Astrocyte of the cerebellum (primary cell): ENCODE results near the gene LDLRAP1.
A peak's percentile ranks its signal among the peaks of the same experiment; 100 is the strongest.

Experiments
- DNase-seq: peaks from one replicate; pipeline ENCODE4 v3.0.0-alpha.2; 2011; ENCODE audit warnings: low read depth
- H3K4me3 ChIP-seq: 2 replicates; pipeline ENCODE4 v1.5.1; 2011; ENCODE audit warnings: mild to moderate bottlenecking, low read depth, low read length, moderate library complexity
- in situ Hi-C: cut with HindIII; loops from 2 replicates; pipeline ENCODE4 v1.10.0; 2017; ENCODE audit warnings: low sequenced_read_pairs
- TF ChIP-seq, protein P1 (sequence below): IDR thresholded peaks from 2 replicates; pipeline ENCODE4 v1.5.1; 2012; ENCODE audit warnings: low read length, low read depth, moderate library complexity, mild to moderate bottlenecking; ENCODE audit errors: missing control alignments

Gene LDLRAP1

DNA sequence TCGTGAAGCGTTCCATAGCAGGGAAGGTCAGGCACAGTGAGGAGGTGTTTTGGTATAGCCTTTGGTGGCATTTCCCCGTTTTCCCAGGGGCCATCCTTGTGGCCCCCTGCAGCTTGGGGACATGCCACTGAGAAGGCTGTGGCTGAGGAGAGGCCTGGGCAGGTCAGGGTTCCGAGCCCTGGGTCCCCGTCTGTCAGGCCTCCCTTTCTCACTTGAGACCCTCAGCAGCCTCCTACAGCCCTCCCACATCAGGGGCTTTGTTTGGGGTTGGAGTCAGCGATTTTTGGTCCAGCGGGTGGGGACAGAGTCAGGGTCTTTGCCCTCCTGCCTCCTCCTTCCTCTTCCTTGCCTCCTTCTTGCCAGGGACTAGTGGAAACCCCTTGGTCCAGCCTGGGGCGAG, 22.2 kb downstream of the LDLRAP1 start:
- no peak for DNase-seq
- no peak overlapping the region for H3K4me3 ChIP-seq
- TF ChIP-seq, protein P1, sequence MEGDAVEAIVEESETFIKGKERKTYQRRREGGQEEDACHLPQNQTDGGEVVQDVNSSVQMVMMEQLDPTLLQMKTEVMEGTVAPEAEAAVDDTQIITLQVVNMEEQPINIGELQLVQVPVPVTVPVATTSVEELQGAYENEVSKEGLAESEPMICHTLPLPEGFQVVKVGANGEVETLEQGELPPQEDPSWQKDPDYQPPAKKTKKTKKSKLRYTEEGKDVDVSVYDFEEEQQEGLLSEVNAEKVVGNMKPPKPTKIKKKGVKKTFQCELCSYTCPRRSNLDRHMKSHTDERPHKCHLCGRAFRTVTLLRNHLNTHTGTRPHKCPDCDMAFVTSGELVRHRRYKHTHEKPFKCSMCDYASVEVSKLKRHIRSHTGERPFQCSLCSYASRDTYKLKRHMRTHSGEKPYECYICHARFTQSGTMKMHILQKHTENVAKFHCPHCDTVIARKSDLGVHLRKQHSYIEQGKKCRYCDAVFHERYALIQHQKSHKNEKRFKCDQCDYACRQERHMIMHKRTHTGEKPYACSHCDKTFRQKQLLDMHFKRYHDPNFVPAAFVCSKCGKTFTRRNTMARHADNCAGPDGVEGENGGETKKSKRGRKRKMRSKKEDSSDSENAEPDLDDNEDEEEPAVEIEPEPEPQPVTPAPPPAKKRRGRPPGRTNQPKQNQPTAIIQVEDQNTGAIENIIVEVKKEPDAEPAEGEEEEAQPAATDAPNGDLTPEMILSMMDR, result no peak
- in situ Hi-C loops, result no loop called here

DNA sequence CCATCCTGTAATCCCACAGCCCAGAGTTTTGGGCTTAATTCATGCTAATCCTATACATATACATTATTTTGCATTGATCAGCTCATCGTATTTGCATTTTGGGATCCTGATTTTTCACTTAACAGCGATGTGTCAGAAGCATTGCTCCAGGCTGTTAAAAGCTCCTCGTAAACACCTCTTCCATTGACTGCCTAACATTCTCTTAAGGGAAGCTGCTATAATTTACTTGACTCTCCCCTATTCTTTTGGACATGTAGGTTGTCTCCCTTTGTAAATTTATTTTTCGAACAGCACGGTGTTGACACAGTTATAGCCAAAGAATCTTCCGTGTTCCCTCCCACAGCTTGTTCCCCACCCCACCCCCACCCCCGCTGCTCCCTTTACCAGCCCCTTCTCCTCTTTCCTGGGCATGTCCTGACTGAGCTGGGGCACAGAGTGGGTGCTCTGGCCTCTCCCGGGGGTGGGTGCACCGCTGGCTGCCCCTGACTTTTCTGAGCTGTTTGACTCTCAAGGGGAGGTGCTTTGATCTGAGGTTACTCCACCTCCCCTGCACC, 22.8 kb downstream of the LDLRAP1 start:
- no peak overlapping the region for H3K4me3 ChIP-seq
- DNase-seq, result no peak
- TF ChIP-seq, protein P1, result no peak
- in situ Hi-C loops, result no loop called here

DNA sequence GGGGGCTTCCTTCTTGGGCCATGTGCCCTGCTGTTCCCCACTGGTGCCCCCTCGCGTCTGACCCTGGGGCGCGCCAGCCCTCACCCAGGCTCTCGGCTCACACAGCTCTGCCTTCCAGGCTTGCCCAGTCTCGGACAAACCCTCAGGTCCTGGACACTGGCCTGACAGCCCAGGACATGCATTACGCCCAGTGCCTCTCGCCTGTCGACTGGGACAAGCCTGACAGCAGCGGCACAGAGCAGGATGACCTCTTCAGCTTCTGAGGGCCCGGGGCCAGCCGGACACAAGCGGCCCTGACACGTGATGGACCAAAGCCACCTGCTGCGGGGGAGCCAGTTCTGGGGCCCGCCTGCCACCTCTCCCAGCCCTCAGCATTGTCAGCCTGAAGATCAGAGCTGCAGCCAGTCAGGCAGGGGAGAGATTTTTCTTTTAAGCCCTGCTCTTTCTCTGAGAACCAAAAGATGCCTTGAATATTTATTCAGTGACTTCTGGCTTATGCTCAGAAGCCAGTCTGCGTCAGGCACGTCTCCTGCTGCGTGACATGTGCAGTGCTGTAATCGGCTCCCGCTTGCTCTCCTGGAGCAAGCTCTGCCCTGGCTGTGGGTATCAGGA, 23.4 kb downstream of the LDLRAP1 start:
- no peak overlapping the region for H3K4me3 ChIP-seq
- in situ Hi-C loops, result no loop called here
- DNase-seq, result peak; percentile 84

DNA sequence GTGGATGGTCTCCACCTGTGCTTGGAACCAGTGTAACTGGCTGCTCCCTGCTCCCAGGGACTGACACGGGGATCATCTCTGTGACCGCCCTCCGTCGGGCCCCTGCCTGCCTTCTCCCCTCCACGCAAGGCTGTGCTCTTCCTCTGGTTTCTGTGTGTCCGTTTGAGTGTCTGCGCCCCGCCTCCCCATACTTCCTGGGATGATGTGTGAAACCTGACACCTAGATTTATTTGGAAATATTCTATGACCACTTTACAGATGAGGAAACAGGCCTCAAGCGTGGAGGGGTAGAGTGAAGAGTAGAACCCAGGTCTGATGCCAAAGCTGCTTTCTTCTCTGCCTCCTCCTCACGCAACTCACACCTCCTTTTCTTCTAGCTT, 24.3 kb downstream of the LDLRAP1 start:
- TF ChIP-seq, protein P1, result no peak
- no peak for DNase-seq
- in situ Hi-C loops, result no loop called here
- H3K4me3 ChIP-seq, result no peak overlapping the region

More for the DNA sequence above, 23.4 kb downstream of the LDLRAP1 start:
- TF ChIP-seq, protein P1, result peak; percentile 28

DNA sequence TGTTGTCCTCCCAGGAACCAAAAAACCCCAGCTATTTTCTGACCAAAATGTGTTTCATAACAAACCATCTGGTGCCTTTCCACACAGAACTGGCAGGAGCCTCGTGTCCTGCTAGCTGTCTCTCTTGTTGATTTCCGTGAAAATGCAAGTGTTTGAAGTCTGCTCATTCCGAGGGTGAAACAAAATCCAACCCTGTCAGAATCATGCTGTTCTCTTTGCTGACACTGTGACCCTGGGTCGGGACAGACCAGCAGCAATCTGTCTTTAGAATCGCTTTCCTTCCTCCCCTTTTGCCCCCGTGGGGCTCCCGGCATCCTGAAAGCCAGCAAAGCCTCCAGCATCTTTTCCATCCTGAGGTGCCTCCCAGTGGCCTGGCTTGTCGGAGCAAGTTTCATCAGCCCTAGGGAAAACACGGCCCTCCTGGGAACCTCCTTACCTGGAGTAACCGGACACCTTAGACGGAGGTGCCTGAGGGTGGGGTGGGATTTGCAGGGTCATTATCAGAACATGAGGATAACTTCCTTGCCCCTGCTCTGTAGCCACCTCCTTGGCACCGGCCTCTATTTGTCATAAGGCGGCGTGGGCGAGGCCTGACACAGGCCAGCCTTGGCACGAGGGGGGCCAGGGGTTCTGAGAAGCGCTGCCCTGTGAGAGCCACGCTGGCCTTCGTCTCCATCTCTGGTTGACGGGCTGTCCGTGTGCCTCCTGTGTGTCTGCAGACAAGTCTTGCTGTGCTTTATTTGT, 24.9 kb downstream of the LDLRAP1 start:
- TF ChIP-seq, protein P1, result peak; percentile 28
- DNase-seq, result peak; percentile 75
- in situ Hi-C loops, result no loop called here
- H3K4me3 ChIP-seq, result no peak overlapping the region

DNA sequence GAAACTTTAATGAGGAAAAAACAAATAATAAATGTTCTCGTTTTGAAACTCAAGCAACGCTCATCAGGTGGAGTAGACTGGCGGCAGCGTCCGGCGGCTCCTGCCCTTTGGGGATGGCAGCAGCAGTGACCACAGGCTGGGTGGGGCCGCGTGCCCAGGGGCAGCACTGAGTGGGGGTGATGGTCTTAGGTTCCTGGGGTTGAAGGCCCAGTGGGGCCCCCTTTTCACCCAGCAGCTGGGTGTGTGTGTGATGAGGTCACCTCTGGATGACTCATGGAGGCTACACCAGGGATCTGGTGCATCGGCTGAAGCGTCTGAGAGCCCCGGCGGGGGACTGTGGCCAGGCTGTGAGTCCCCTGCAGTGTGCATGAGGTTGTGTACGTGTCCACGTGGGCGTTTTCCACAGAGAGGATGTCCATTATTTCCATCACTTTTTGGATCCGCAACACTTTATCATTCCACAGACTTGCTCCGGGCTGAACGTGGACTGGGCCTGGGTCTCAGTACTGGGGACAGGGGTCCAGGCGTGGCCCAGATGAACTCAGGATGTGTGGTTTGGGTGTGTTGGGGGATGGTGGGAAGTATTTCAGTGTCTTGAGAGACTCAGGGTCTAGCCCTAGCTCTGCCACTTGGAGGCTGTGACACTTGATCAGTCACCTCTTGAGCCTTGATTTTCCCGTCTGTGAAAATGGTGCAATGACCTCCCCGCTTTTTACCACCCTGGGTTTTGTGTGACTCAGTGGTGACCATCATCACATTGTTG, 25.6 kb downstream of the LDLRAP1 start:
- H3K4me3 ChIP-seq, result no peak overlapping the region
- TF ChIP-seq, protein P1, result no peak
- in situ Hi-C loops, result no loop called here
- peak; percentile 74 for DNase-seq
